Measurements from ENCODE around the gene FAM227B.

Gene FAM227B

DNA sequence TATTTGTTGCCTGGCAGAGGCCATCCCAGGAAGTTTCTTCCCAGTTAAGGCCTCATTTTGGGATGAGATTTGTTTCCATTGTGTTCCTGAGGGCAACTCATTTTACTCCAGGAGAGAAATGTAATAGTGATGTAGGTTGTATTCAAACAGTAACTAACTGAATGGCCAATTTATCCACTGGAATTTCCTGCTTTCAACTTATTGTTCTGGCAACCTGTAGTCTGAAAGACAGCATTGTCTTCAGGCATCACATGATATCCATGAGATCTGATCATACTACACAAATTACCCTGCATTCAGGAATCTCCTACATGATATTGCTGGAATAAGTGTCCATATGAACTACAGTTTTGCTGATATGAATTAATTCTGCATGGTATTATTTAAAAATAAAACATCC lies 277.1 kb downstream of the FAM227B start:
- H3K4me3 ChIP-seq (ENCODE audit: low read length): no peak overlapping the region
- TF ChIP-seq, protein P1, sequence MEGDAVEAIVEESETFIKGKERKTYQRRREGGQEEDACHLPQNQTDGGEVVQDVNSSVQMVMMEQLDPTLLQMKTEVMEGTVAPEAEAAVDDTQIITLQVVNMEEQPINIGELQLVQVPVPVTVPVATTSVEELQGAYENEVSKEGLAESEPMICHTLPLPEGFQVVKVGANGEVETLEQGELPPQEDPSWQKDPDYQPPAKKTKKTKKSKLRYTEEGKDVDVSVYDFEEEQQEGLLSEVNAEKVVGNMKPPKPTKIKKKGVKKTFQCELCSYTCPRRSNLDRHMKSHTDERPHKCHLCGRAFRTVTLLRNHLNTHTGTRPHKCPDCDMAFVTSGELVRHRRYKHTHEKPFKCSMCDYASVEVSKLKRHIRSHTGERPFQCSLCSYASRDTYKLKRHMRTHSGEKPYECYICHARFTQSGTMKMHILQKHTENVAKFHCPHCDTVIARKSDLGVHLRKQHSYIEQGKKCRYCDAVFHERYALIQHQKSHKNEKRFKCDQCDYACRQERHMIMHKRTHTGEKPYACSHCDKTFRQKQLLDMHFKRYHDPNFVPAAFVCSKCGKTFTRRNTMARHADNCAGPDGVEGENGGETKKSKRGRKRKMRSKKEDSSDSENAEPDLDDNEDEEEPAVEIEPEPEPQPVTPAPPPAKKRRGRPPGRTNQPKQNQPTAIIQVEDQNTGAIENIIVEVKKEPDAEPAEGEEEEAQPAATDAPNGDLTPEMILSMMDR (conservative IDR thresholded peaks at IDR 0.05; ENCODE audit: low read depth, low read length): no peak
- DNase-seq (ENCODE audit: low read depth): no peak

GRCh38 chr15:49339656-49340055 lies 281.0 kb downstream of the FAM227B start:
- TF ChIP-seq, protein P1 (conservative IDR thresholded peaks at IDR 0.05; ENCODE audit: low read depth, low read length): no peak
- DNase-seq (ENCODE audit: low read depth): no peak
- H3K4me3 ChIP-seq (ENCODE audit: low read length): no peak overlapping the region

GRCh38 chr15:49331951-49332350 lies 288.7 kb downstream of the FAM227B start:
- TF ChIP-seq, protein P1 (conservative IDR thresholded peaks at IDR 0.05; ENCODE audit: low read depth, low read length): no peak
- DNase-seq (ENCODE audit: low read depth): no peak
- no peak overlapping the region for H3K4me3 ChIP-seq (ENCODE audit: low read length)

- no peak overlapping the region for H3K4me3 ChIP-seq (ENCODE audit: low read length)
- no peak for DNase-seq (ENCODE audit: low read depth)
- TF ChIP-seq, protein P1 (conservative IDR thresholded peaks at IDR 0.05; ENCODE audit: low read depth, low read length): no peak
These were observed 289.2 kb downstream of the FAM227B start for GRCh38 chr15:49331442-49331841.

DNA sequence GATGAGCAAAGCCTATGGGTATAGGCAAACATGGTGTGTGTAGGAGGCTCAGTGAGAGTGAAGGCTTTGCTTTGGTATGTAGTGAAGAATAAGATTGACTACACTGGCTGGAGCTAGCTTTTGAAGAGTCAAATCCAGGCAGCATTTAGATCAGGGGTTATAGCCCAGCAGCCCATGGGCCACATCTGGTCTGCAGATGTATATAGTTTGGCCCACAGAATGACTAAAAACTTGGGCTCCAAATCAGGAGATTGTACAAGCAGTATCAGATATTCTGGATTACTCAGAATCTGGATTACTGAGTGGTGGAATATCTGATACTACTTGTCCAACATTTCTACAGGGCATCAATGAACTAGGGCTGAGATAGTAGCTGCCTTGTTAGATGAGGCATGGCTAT lies 290.5 kb downstream of the FAM227B start:
- no peak overlapping the region for H3K4me3 ChIP-seq (ENCODE audit: low read length)
- no peak for DNase-seq (ENCODE audit: low read depth)
- TF ChIP-seq, protein P1 (conservative IDR thresholded peaks at IDR 0.05; ENCODE audit: low read depth, low read length): no peak

DNA sequence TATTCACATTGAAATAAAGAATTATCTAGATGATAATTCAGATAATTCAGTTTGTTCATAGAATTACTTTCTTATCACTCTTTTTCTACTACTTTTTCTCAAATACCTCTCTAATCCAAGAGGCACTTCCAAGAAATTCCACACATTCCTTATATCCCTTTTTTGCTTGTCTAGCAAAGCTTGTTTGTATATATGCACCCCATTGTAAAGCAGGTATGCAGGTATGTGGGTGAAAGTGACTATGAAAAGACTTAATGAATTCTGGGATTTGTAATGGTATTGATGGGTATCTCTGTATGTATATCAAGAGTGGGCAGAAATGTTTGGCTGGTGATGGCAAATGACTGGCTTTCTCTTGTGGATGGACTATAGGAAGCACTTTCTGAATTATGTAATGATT lies 291.7 kb downstream of the FAM227B start:
- TF ChIP-seq, protein P1 (conservative IDR thresholded peaks at IDR 0.05; ENCODE audit: low read depth, low read length): no peak
- DNase-seq (ENCODE audit: low read depth): no peak
- H3K4me3 ChIP-seq (ENCODE audit: low read length): no peak overlapping the region

GRCh38 chr15:49327927-49328326 lies 292.7 kb downstream of the FAM227B start:
- no peak for DNase-seq (ENCODE audit: low read depth)
- H3K4me3 ChIP-seq (ENCODE audit: low read length): no peak overlapping the region
- TF ChIP-seq, protein P1 (conservative IDR thresholded peaks at IDR 0.05; ENCODE audit: low read depth, low read length): no peak

All from retinal pigment epithelial cell (primary cell).